Lung (tissue), 12 donors: ENCODE data around the gene DYNLT5. TPM values are rescaled to one million over a fixed set of nuclear protein-coding genes. Genes with fewer than 3 reads are reported as not detected.

ENCODE experiments used
- ATAC-seq: fragments of 200-7000 bp; cut with Tn5 transposase; one replicate; pipeline ENCODE4 v1.9.1; 2020; ENCODE audit warnings: moderate number of reproducible peaks; ENCODE audit not compliant: insufficient read depth, low FRiP score
- DNase-seq, 3 donors: peaks; one replicate each; pipeline ENCODE4 v3.0.0-alpha.2; 2013 to 2017
- H3K27ac ChIP-seq, 2 donors: one replicate each; pipeline ENCODE4 v1.5.1; 2013; ENCODE audit warnings: mild to moderate bottlenecking in 2 of 2, moderate library complexity in 2 of 2, control low read depth in 1 of 2, inconsistent platforms in 1 of 2, low read depth in 1 of 2, low read length in 1 of 2
- H3K27me3 ChIP-seq, 3 donors: one replicate each; pipeline ENCODE4 v1.5.1; 2013; ENCODE audit warnings: low read length in 2 of 3; ENCODE audit not compliant: control insufficient read depth in 3 of 3, insufficient read depth in 3 of 3
- H3K36me3 ChIP-seq, 4 donors: one replicate each; pipeline ENCODE4 v1.5.1; 2013; ENCODE audit warnings: low read length in 4 of 4, mild to moderate bottlenecking in 1 of 4, moderate library complexity in 1 of 4; ENCODE audit not compliant: control insufficient read depth in 4 of 4, insufficient read depth in 4 of 4
- H3K4me1 ChIP-seq, 5 donors: one replicate each; pipeline ENCODE4 v1.5.1; 2013; ENCODE audit warnings: low read length in 5 of 5, mild to moderate bottlenecking in 2 of 5, moderate library complexity in 1 of 5; ENCODE audit not compliant: control insufficient read depth in 5 of 5, insufficient read depth in 5 of 5
- H3K4me3 ChIP-seq: one replicate; pipeline ENCODE4 v1.5.1; 2013; ENCODE audit warnings: mild to moderate bottlenecking, control low read depth, moderate library complexity
- H3K9ac ChIP-seq, 2 donors: one replicate each; pipeline ENCODE4 v1.5.1; 2013; ENCODE audit warnings: low read length in 2 of 2, control low read depth in 1 of 2; ENCODE audit not compliant: insufficient read depth in 1 of 2
- H3K9me3 ChIP-seq, 4 donors: one replicate each; pipeline ENCODE4 v1.5.1; 2013; ENCODE audit warnings: low read length in 3 of 4, mild to moderate bottlenecking in 1 of 4, moderate library complexity in 1 of 4; ENCODE audit not compliant: control insufficient read depth in 4 of 4, insufficient read depth in 3 of 4
- CTCF ChIP-seq: IDR thresholded peaks from 2 replicates; pipeline ENCODE4 v1.5.1; 2012; ENCODE audit warnings: mild to moderate bottlenecking; ENCODE audit errors: control extremely low read depth, extremely low read depth
- WGBS, 2 donors: extraction: QIAGEN DNeasy Blood & Tissue Kit; methylation state at CpG; one replicate each; pipeline ENCODE4 v1.1.7; 2013; 5-methylcytosine and 5-hydroxymethylcytosine counted together
- polyA plus RNA-seq, 2 donors: library from polyadenylated mRNA; stranded (reverse); fragments of 200-250 nt; gene quantifications; one replicate each; pipeline ENCODE4 v1.2.1, GENCODE V29; 2013
- total RNA-seq, 2 donors: library from RNA; depleted of rRNA in 1 of 2; stranded (reverse); fragments of >200 nt in 1 of 2; gene quantifications; one replicate each; pipeline ENCODE4 v1.2.1, GENCODE V29; 2014 to 2021
- donor health status: control.
- donor health status: control.
- donor health status: Bipolar disorder and iron deficiency.
- donor health status: healthy.
- donor health status: DM: yes; HTN: yes; CAD: no.

The DYNLT5 gene
- total and polyA plus RNA-seq, 4 donors: 3.0 to 29.3 (median 7.8) TPM

GRCh38 chr1:66769512-66770229 lies 17.4 kb downstream of the DYNLT5 start:
- H3K9ac ChIP-seq: no peak overlapping the region
- H3K4me1 ChIP-seq: no peaks in the 10 kb centered on the region
- H3K9me3 ChIP-seq: no peaks in the 10 kb centered on the region
- H3K27me3 ChIP-seq: no peaks in the 10 kb centered on the region
- WGBS, 2 donors: 84 to 91% methylated on average over 7 of the region's 7 CpGs
- no peak overlapping the region for H3K4me3 ChIP-seq
- H3K36me3 ChIP-seq: peaks cover 0 to 8% (median 0%) of the 10 kb centered on the region in 4 donors
- DNase-seq (no peak), ATAC-seq (no peak)
- TF ChIP-seq CTCF: no peak
- no peak overlapping the region for H3K27ac ChIP-seq

- Histone ChIP-seq H3K4me3 (no peak overlapping the region), H3K27me3 (no peaks in the 10 kb centered on the region), H3K9ac (no peak overlapping the region), H3K9me3 (no peaks in the 10 kb centered on the region), H3K27ac (no peak overlapping the region), H3K4me1 (no peaks in the 10 kb centered on the region), H3K36me3 (peaks cover 0 to 8% (median 0%) of the 10 kb centered on the region in 4 donors)
- no peak for TF ChIP-seq CTCF
- 98 to 100% methylated on average over 2 of the region's 2 CpGs for WGBS, 2 donors
- DNase-seq (no peak), ATAC-seq (no peak)
These were observed 18.0 kb downstream of the DYNLT5 start for GRCh38 chr1:66770240-66770639.

GRCh38 chr1:66770694-66771093 lies 18.4 kb downstream of the DYNLT5 start:
- Histone ChIP-seq H3K9ac (no peak overlapping the region), H3K4me1 (no peaks in the 10 kb centered on the region), H3K27me3 (no peaks in the 10 kb centered on the region), H3K9me3 (no peaks in the 10 kb centered on the region), H3K4me3 (no peak overlapping the region), H3K36me3 (peaks cover 0 to 8% (median 0%) of the 10 kb centered on the region in 4 donors), H3K27ac (no peak overlapping the region)
- 87 to 98% methylated on average over 4 of the region's 4 CpGs for WGBS, 2 donors
- no peak for TF ChIP-seq CTCF
- ATAC-seq (no peak), DNase-seq (no peak)
